SK-MEL-5 (cell line): ENCODE measurements around the gene GLP1R. TPM values are rescaled to one million over a fixed set of nuclear protein-coding genes. Genes with fewer than 3 reads are reported as not detected.

Source experiments
- DNase-seq: peaks from one replicate; pipeline ENCODE4 v3.0.0-alpha.2; 2016; ENCODE audit warnings: low read depth, low spot score
- in situ Hi-C: cut with HindIII; loops from 2 replicates; pipeline ENCODE4 v1.10.0; 2016; ENCODE audit warnings: low sequenced_read_pairs, high pct_unique_total_duplicates, low pct_unique_long_range_greater_than_20kb
- total RNA-seq: library from RNA; depleted of rRNA; stranded (reverse); fragments of >200 nt; shearing (Covaris generic); gene quantifications from 2 replicates; pipeline ENCODE4 v1.2.3, GENCODE V29; 2014

GLP1R gene
- total RNA-seq, 1 experiment from 2014 or later, result not detected

DNA sequence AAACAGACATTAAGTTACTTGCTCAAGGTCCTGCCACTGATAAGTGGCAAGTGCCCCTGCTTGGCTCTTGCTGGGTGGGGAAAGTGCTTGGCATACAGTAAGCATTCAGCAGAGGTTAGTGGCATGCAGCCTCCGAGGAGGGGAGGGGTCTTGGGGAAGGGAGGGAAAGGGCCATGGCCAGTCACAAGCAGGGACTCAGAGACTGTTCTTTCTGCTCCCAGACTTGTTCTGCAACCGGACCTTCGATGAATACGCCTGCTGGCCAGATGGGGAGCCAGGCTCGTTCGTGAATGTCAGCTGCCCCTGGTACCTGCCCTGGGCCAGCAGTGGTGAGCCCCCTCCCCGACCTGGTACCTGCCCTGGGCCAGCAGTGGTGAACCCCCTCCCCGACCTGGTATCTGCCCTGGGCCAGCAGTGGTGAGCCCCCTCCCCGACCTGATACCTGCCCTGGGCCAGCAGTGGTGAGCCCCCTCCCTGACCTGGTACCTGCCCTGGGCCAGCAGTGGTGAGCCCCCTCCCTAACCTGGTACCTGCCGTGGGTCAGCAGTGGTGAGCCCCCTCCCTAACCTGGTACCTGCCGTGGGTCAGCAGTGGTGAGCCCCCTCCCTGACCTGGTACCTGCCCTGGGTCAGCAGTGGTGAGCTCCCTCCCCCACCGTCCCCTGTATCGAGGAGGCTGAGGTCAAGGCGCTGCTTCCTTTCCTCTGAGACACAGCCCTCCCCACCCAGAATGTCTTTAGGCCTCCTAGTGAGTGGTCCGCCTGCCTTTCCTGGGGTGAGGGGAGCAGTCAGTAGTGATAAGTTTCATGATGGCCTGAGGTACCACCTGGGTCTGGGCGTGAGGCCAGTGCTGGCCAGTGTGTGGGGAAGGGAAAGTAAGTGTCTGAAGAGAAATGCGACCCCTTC, 8.9 kb downstream of the GLP1R start:
- no peak for DNase-seq
- in situ Hi-C loops, result no loop called here

- no peak for DNase-seq
- in situ Hi-C loops, result no loop called here
These were observed 10.0 kb downstream of the GLP1R start for GRCh38 chr6:39058471-39059147.

DNA sequence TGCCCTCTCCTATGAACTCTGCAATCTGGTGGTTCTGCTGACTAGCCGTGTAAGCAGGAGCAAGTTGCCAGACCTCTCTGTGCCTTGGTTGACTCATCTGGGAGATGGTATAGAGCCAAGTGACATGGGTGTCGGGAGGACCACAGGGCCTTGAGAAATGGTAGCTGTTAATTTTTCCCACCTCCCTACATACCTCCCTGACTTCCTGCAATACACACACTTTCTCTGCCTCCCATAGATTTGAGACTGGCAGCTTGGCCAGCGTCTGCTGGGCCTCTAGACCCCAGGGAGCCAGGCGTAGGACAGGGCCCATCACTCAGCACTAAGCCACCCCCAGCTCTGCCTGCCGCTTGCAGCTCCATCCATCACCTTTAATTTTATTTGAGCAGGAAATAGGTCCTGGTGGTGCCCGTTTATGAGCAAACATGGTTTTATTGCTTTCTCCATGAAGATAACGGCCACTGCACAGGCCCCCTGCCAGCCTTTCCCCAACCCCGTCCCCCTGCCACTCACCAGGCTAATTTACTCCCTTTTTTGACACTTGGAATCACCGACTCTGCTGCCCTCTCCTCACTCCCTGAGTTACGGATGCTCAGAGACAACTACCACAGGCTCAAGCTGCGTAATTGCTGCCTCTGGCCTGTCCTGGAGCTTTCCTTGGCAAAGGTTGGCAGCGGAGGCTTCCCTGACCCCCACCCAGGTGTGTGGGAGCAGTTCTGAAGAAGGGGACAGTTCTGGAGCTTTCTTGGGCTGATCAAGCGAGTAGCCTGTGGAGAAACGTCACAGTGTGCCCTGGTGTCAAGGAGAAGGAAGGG, 11.1 kb downstream of the GLP1R start:
- DNase-seq, result no peak
- in situ Hi-C loops, result no loop called here

GRCh38 chr6:39060467-39061160, 12.0 kb downstream of the GLP1R start:
- DNase-seq, result no peak
- in situ Hi-C loops, result no loop called here

- DNase-seq, result no peak
- in situ Hi-C loops, result no loop called here
These were observed 12.6 kb downstream of the GLP1R start for GRCh38 chr6:39061182-39061581.

DNA sequence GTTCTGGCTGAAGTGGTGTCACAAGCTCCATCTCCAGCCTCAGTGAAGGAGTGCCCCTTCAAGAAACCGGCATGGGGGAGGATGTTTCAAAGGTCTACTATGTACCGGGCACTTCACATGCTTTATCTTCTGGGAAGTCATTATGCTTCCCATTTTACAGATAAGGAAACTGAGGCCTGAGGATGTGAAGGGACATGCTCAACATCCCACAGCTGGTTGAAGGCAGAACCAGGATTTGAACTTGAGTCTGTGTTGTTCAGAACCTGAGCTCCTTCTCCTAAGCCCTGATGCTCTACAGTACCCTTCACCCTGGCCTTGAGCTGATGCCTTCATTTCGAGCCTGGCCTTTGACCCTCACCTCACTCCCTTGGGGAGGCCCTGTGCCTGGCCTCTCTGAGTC, 13.0 kb downstream of the GLP1R start:
- no peak for DNase-seq
- in situ Hi-C loops, result no loop called here

DNA sequence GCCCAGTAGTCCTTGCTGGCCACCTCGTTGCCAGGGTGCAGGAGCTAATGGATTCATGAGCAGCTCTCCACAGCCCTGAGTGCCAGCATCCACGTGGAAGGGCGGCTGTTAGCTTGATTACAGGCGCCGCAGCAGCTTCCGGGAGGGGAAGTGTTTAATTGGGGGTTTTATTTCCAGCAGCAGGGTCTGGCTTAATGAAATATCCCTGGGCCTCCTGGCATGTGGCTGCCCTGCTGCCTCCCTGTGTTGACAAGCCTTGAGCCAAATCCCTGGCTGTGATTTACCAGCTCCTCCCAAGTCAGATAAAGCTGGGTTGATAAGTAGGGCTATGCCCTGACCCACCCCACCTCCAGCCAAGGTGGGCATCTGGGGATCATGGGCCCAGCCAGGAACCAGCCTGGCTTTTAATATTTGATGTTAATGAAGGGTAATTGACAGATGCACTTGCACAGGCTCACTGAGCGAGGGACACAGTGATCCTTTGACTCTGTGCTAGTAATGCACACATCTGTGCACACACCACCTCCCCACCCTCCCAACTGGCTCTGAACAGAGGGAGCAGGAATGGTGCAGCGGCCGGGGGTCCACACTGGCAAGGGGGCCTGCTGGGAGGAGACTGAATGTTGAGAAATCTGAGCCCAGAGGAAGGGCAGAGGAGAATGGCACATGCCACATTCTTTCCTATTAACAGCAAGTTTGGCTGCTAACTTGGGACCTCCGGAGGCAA, 13.6 kb downstream of the GLP1R start:
- DNase-seq, result no peak
- in situ Hi-C loops, result no loop called here

DNA sequence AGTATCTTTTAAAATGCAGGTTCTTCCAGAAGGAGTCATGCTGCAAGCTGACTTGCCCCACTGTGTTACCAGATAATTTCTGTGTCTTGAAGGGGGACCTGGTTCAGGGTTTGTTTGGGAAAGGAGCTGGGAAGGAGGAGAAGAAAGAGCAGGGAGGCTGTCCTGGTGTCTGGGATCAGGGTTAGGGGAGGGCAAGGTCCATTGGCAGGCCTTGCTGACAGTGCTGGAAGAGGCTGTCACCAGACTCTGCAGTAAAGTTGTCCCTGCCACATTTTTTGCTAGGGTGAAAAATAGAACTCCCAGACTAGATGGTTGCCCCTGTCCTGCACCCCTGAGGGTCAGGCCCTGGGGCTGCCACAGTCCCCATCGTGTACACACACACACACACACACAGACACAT, 14.9 kb downstream of the GLP1R start:
- in situ Hi-C loops, result no loop called here
- no peak for DNase-seq

DNA sequence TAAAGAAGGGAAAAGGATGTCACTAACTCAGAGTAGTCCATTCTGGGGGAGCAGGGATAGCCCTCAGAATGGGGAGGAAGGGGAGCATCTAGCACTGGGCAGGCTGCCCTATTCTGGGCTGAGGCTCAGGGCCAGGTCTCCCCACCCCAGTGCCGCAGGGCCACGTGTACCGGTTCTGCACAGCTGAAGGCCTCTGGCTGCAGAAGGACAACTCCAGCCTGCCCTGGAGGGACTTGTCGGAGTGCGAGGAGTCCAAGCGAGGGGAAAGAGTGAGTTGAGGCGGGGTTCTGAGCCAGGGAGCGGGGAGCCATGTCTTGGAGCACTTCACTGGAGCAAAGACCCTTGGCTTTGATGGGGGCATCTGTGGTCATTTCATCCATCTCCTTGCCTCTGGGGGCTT, 17.0 kb downstream of the GLP1R start:
- DNase-seq, result no peak
- in situ Hi-C loops, result no loop called here

- in situ Hi-C loops, result no loop called here
- DNase-seq, result no peak
These were observed 19.8 kb downstream of the GLP1R start for GRCh38 chr6:39068391-39068790.

DNA sequence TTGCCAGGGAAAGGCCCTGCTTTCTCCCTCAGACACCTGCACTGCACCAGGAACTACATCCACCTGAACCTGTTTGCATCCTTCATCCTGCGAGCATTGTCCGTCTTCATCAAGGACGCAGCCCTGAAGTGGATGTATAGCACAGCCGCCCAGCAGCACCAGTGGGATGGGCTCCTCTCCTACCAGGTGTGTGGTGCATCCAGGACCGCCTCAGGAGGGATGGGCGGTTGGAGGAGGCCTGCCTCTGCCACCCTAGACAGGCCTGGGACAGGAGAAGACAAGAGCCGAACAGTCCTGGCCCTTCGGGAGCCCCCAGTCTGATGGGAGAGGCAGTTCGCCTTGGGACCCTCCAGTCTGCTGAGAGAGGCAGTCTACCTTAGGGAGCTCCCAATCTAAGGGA, 24.2 kb downstream of the GLP1R start:
- in situ Hi-C loops, result no loop called here
- no peak for DNase-seq

DNA sequence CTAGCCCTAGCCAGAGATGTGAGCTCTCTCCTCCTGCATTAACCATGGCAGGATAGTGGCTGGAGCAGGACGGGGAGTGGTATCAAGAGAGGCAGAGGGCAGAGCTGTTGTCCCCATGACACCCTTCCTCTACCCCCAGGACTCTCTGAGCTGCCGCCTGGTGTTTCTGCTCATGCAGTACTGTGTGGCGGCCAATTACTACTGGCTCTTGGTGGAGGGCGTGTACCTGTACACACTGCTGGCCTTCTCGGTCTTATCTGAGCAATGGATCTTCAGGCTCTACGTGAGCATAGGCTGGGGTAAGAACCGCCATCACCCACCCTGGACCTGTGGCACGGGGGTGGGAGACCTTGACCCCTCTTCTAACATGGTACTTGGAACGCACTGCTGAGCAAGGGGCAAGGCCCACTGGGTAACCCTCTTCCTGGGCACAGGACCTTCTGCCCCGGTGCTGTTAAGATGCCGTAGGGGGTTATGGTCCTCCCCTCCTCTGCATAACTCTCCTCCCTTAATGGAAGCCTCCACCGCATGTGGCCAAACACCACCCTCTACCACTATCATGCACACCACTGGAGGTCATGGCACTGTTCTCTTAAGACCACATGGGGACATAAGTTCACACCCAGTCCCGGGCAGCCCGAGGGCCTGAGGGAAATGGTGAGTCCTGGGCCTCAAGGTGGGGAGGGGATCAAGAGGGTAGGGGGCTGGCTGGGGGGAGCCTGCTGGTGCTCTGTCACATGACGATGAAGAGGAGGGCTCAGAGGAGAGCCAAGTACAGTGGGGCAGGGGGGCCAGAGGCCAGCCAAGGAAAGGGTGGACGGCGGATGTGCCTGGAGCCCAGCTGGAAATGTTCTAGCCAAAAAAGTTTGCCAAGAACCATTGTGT, 25.1 kb downstream of the GLP1R start:
- in situ Hi-C loops, result no loop called here

DNA sequence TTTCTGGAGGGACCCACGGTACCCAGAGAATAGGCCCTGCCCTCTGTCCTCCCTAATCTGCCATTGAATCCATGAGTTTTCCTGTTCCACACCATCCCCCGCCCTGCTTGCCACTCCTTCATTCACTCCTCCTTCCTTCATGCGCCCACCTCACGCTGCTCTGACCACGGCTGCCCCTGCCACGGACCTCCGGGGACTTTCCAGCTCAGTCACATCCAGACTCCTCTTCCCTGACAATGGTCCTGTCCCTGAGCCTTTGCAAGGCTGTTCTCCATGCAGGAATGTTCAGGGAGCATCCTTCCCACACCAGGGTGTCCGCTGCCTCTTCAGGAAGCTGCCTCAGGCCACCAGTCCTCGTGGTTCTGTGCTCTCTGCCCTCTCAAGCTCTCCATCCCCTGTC, 25.9 kb downstream of the GLP1R start:
- DNase-seq, result no peak
- in situ Hi-C loops, result no loop called here

More for the DNA sequence above, 25.1 kb downstream of the GLP1R start:
- no peak for DNase-seq

- in situ Hi-C loops, result no loop called here
- DNase-seq, result no peak
These were observed 26.6 kb downstream of the GLP1R start for GRCh38 chr6:39075010-39075686.

DNA sequence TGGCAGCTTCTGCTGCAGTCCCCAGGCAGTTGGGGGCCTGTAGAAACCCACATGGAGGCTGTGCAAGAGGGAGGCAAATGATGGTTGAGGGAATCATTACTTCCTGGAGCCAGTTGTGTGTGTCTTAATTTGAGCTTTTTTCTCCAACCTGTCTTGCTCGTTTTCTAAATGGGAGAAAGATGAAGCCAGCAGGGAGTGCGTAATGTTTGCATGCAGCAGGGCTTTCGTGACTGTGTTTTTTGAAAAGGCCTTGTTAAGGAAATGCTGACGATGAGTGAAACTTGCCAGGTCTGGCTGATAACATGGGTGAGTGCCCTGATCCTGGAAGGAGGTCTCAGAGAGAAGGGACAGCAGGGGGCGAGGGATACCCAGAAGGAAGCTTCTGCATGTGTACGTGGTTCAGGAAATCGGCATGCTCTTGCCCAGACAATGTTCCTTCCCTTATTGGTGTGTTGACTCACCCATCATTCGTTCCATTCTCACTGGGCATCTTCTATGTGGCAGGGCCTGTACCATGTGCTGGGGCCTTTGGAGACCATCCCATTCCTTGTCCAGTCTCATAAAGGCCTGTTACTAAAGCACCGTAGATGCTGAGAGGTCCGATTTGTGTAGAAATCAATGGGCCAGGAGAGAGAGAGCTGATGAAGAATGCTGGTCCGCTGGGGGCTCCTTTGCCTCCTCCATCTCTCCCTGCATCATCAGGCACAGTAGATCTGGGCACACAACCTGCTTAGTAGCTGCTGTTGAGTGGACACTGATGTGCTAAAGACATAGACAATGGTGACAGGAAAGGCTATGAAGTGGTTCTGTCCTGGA, 27.4 kb downstream of the GLP1R start:
- DNase-seq, result no peak
- in situ Hi-C loops, result no loop called here
